PC-3 (cell line): Measurements from ENCODE around the gene RTN4RL2.

Experiments used
- CTCF ChIP-seq: fragments of 300-600 bp; sonication (generic); conservative IDR thresholded peaks from 2 replicates; pipeline ENCODE4 v1.5.1; 2017; ENCODE audit warnings: antibody characterized with exemption, low read depth, mild to moderate bottlenecking, low read length
- EZH2 ChIP-seq: fragments of 300-600 bp; sonication (generic); IDR thresholded peaks from one replicate; pipeline ENCODE4 v1.6.1; 2017; ENCODE audit warnings: antibody characterized with exemption, mild to moderate bottlenecking, low read length; ENCODE audit not compliant: unreplicated experiment
- EZH2phosphoT487 ChIP-seq: fragments of 300-600 bp; sonication (generic); IDR thresholded peaks from 2 replicates; pipeline ENCODE4 v1.6.1; 2018; ENCODE audit warnings: mild to moderate bottlenecking, antibody characterized with exemption, low read length, borderline replicate concordance

- TF ChIP-seq CTCF (no peak), EZH2phosphoT487 (no peak), EZH2 (no peak)
These were observed 42.0 kb downstream of the RTN4RL2 start for GRCh38 chr11:57502376-57502775.
